ENCODE data around the gene STX17. TPM values are rescaled to one million over a fixed set of nuclear protein-coding genes. Genes with fewer than 3 reads are reported as not detected.
"Not testable (repeated sequence)": the region's sequence is repeated elsewhere in the genome, so short reads cannot be mapped to it uniquely, and the experiment has no call there.

STX17 gene
- 16.4 and 21.4 TPM in 2 replicates for total RNA-seq (2014; rRNA removed; shearing (Covaris generic); ENCODE audit: low replicate concordance)

DNA sequence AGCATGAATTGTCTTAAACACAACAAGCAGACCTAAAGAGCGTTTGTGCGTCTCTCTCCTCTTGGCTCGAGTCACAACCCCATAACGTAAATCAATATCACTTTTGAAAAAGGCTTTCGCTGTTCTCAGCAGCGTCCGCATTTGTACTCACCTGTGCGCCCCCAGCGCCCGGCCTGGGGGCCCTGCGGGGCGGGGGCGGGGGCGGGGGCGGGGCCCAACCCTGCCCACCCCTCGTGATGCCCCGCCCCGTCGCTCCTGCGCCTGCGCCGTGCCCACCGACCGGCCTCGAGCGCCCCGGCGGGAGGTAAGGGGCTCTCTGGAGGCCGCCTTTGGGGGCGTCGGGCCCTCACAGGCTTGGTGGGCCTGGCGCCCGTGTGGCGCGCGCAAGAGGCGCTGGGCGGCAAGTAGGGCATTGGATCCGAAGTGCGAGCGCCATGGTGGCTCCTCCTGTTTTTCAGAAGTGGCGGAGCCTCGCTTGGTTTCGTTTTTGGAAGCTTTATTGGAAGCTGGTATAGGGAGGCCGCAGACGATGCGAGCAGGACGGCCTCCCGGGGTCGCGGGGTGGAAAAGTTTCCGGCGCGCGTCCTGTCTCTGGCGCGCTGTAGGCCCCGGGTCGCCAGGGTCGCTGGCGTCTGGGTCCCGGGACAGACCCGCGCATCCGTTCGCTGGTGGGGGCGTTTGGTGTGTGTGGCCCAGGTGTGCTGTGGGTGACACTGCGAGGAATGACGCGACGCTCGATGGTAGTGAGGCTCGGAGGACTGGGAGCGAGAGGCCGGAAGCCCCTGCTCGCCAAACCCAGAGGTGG, at the start of gene STX17:
Gene STX17 (plus strand): TSS at position 252 of the 805 bp plus-strand sequence. CDS start 8,586 bp downstream, outside the sequence.
- Histone ChIP-seq H3K4me3 (ENCODE audit: low read length) (peak within 1 kb of the TSS; percentile 89), H4K20me1 (ENCODE audit: insufficient read depth, low read depth, low read length) (0 out of 2 replicates have a peak, but pooled peaks cover 3% of the 10 kb centered on the region), H3K27ac (ENCODE audit: low read length) (no peak within 1 kb of the TSS), H2AFZ (ENCODE audit: low read length) (peak within 1 kb of the TSS; percentile 95), H3K36me3 (ENCODE audit: insufficient read depth, low read length) (no peaks in the 10 kb centered on the region), H3K9me3 (ENCODE audit: low read length) (no peaks in the 10 kb centered on the region), H3K9me2 (replicated peaks; ENCODE audit: insufficient read depth, low read length) (no peaks in the 10 kb centered on the region), H3K4me1 (ENCODE audit: low read length) (peaks cover 17% of the 10 kb centered on the region), H3K4me2 (ENCODE audit: low read depth, low read length, poor library complexity, severe bottlenecking) (peak within 1 kb of the TSS; percentile 96), H3K79me2 (ENCODE audit: low read length) (peaks cover 10% of the 10 kb centered on the region; the same call in 1 of the 2 replicates), H3K9ac (ENCODE audit: low read length) (peak within 1 kb of the TSS; percentile 86), H3K27me3 (ENCODE audit: low read length) (no peaks in the 10 kb centered on the region)
- DNase-seq = peak; percentile 87

DNA sequence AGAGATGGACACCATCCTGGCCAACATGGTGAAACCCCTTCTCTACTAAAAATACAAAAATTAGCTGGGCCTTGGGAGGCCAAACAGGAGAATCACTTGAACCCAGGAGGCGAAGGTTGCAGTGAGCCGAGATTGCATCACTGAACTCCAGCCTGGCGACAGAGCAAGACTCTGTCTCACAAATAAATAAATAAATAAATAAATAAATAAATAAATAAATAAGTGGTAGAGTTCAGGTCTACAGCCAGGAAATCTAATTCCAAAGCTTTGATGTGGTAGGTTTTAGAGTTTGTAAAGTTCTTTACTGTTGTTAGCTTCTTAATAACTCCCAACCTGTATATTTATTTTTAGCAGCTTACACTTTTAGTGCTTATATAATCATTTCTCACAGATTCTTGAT, 48.9 kb upstream of the STX17 start:
- H3K27ac ChIP-seq (ENCODE audit: low read length); H3K36me3 ChIP-seq (ENCODE audit: insufficient read depth, low read length); H3K79me2 ChIP-seq (ENCODE audit: low read length); H3K4me1 ChIP-seq (ENCODE audit: low read length); H4K20me1 ChIP-seq (ENCODE audit: insufficient read depth, low read depth, low read length); H3K9me3 ChIP-seq (ENCODE audit: low read length); H3K27me3 ChIP-seq (ENCODE audit: low read length); H2AFZ ChIP-seq (ENCODE audit: low read length); DNase-seq; H3K9ac ChIP-seq (ENCODE audit: low read length); H3K4me2 ChIP-seq (ENCODE audit: low read depth, low read length, poor library complexity, severe bottlenecking); H3K4me3 ChIP-seq (ENCODE audit: low read length); H3K9me2 ChIP-seq (replicated peaks; ENCODE audit: insufficient read depth, low read length): not testable (repeated sequence)

DNA sequence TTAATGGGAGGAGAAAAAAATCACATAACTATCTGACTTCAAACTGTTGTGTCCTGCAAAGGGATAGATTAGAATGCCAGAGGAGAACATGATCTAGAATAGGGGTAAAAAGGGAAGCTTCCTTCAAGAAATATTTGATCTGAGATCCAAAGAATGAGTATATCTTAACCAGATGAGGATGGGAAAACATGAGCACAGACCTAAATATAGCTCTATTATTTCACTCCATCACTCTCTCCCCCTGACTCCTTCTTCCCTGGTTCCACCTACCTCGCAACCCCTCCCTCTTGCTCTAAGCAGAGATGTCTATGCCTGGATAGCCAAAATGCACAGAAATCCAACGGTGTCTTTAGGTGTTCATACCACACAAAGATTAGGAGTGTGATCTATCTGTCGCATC, 48.4 kb upstream of the STX17 start:
- Histone ChIP-seq H3K4me1 (ENCODE audit: low read length) (no peaks in the 10 kb centered on the region), H3K27me3 (ENCODE audit: low read length) (no peaks in the 10 kb centered on the region; the same call in 1 of the 2 replicates), H4K20me1 (ENCODE audit: insufficient read depth, low read depth, low read length) (no peaks in the 10 kb centered on the region), H3K36me3 (ENCODE audit: insufficient read depth, low read length) (no peaks in the 10 kb centered on the region), H3K27ac (ENCODE audit: low read length) (no peak overlapping the region), H3K9me2 (replicated peaks; ENCODE audit: insufficient read depth, low read length) (no peaks in the 10 kb centered on the region), H3K9me3 (ENCODE audit: low read length) (no peaks in the 10 kb centered on the region), H3K4me2 (ENCODE audit: low read depth, low read length, poor library complexity, severe bottlenecking) (no peak overlapping the region), H3K9ac (ENCODE audit: low read length) (no peak overlapping the region), H3K4me3 (ENCODE audit: low read length) (no peak overlapping the region), H3K79me2 (ENCODE audit: low read length) (no peaks in the 10 kb centered on the region), H2AFZ (ENCODE audit: low read length) (no peak overlapping the region)
- no peak for DNase-seq

DNA sequence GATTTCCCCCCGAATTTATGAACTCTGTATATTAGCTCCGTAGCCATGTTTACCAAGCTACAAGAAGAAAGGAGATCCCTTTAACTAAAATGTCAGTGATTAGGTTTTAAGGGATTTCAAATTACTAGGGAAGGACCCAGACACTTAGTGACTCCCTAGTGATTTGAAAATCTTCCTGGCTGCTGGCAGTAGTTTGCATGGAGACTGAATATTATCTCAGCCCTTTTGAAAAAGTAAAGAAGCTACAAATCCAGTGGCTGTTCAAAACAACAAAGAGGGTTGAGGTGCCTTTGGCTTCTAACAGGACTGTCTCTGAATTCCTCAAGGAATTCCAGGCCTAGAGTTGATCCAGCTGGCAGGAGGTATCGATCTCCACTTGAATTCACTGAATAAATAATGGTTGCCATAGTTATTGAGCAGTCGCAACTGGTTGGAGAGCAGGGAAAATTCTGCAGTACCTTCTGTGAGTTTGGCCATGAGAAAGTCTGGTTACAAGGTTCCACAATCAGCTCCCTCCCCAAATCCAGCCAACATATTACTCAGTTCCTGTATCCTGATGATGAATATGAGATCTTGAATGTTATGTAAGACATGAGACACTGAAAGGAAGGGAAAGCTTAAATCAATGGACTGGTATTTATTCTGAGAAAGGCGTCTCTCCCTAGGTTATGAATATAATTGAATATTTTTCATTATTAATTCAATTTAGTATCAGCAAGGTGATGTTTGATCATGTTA, 47.0 kb upstream of the STX17 start:
- Histone ChIP-seq H3K9me3 (ENCODE audit: low read length) (no peaks in the 10 kb centered on the region), H3K36me3 (ENCODE audit: insufficient read depth, low read length) (no peaks in the 10 kb centered on the region), H4K20me1 (ENCODE audit: insufficient read depth, low read depth, low read length) (no peaks in the 10 kb centered on the region), H3K27ac (ENCODE audit: low read length) (no peak overlapping the region), H3K4me1 (ENCODE audit: low read length) (no peaks in the 10 kb centered on the region), H3K27me3 (ENCODE audit: low read length) (no peaks in the 10 kb centered on the region; the same call in 1 of the 2 replicates), H2AFZ (ENCODE audit: low read length) (no peak overlapping the region), H3K4me3 (ENCODE audit: low read length) (no peak overlapping the region), H3K79me2 (ENCODE audit: low read length) (no peaks in the 10 kb centered on the region), H3K9me2 (replicated peaks; ENCODE audit: insufficient read depth, low read length) (no peaks in the 10 kb centered on the region), H3K4me2 (ENCODE audit: low read depth, low read length, poor library complexity, severe bottlenecking) (no peak overlapping the region), H3K9ac (ENCODE audit: low read length) (no peak overlapping the region)
- no peak for DNase-seq

DNA sequence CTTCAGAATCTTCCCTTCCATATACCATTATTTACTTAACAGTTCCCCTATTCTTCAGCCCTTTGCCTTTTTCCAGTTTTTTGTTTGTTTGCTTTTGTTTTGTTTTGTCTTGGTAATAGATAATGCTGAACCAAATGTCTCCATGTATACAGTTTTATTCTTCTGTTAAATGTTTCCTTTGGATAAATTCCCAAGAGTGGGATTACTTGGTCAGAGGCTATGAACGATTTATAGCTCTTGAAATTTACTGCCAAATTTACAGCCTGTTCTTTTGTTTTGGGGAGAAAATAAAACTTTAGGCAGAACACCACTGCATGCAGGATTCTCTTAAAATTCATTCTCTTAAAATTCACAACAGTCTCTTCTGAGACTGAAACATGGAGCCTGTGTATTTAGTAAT, 46.2 kb upstream of the STX17 start:
- Histone ChIP-seq H3K27me3 (ENCODE audit: low read length) (no peaks in the 10 kb centered on the region; the same call in 1 of the 2 replicates), H3K9ac (ENCODE audit: low read length) (no peak overlapping the region), H3K9me3 (ENCODE audit: low read length) (no peaks in the 10 kb centered on the region), H3K27ac (ENCODE audit: low read length) (no peak overlapping the region), H3K79me2 (ENCODE audit: low read length) (no peaks in the 10 kb centered on the region), H4K20me1 (ENCODE audit: insufficient read depth, low read depth, low read length) (no peaks in the 10 kb centered on the region), H3K9me2 (replicated peaks; ENCODE audit: insufficient read depth, low read length) (no peaks in the 10 kb centered on the region), H3K36me3 (ENCODE audit: insufficient read depth, low read length) (no peaks in the 10 kb centered on the region), H3K4me1 (ENCODE audit: low read length) (no peaks in the 10 kb centered on the region), H3K4me2 (ENCODE audit: low read depth, low read length, poor library complexity, severe bottlenecking) (no peak overlapping the region), H2AFZ (ENCODE audit: low read length) (no peak overlapping the region), H3K4me3 (ENCODE audit: low read length) (no peak overlapping the region)
- no peak for DNase-seq

DNA sequence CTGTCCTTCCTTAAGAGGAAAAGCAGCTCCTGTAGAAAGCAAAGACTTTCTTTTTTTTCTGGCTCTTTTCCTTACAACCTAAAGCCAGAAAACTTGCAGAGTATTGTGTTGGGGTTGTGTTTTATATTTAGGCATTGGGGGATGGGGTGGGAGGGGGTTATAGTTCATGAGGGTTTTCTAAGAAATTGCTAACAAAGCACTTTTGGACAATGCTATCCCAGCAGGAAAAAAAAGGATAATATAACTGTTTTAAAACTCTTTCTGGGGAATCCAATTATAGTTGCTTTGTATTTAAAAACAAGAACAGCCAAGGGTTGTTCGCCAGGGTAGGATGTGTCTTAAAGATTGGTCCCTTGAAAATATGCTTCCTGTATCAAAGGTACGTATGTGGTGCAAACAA, 42.5 kb upstream of the STX17 start:
- Histone ChIP-seq H2AFZ (ENCODE audit: low read length) (no peak overlapping the region), H3K9me3 (ENCODE audit: low read length) (no peaks in the 10 kb centered on the region), H3K9me2 (replicated peaks; ENCODE audit: insufficient read depth, low read length) (no peaks in the 10 kb centered on the region), H3K4me1 (ENCODE audit: low read length) (no peaks in the 10 kb centered on the region), H3K4me3 (ENCODE audit: low read length) (no peak overlapping the region), H3K36me3 (ENCODE audit: insufficient read depth, low read length) (no peaks in the 10 kb centered on the region), H3K27me3 (ENCODE audit: low read length) (no peaks in the 10 kb centered on the region; the same call in 1 of the 2 replicates), H3K9ac (ENCODE audit: low read length) (no peak overlapping the region), H4K20me1 (ENCODE audit: insufficient read depth, low read depth, low read length) (no peaks in the 10 kb centered on the region), H3K79me2 (ENCODE audit: low read length) (no peaks in the 10 kb centered on the region), H3K27ac (ENCODE audit: low read length) (no peak overlapping the region), H3K4me2 (ENCODE audit: low read depth, low read length, poor library complexity, severe bottlenecking) (no peak overlapping the region)
- no peak for DNase-seq

DNA sequence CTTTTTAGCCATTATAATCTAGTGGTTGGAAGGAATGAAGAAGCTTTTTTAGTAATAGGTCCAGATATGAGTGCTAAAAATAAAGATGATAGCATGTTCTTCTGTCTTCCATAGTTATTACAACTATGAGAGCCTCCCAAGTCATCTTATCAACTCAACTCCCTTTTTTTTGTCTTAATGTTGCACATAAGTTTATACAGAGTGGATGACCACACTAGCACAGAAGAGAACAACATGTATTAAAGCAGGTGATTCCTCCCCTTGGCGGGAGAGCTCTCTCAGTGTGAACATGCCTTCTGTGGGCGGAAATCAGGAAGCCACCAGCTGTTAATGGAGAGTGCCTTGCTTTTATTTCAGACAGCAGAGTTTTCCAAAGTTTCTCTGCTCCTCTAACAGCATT, 40.1 kb upstream of the STX17 start:
- H3K4me2 ChIP-seq (ENCODE audit: low read depth, low read length, poor library complexity, severe bottlenecking) = no peak overlapping the region
- H3K79me2 ChIP-seq (ENCODE audit: low read length) = no peaks in the 10 kb centered on the region
- H4K20me1 ChIP-seq (ENCODE audit: insufficient read depth, low read depth, low read length) = no peaks in the 10 kb centered on the region
- no peak overlapping the region for H2AFZ ChIP-seq (ENCODE audit: low read length)
- DNase-seq = no peak
- H3K27ac ChIP-seq (ENCODE audit: low read length) = no peak overlapping the region
- no peaks in the 10 kb centered on the region for H3K27me3 ChIP-seq (ENCODE audit: low read length)
- H3K36me3 ChIP-seq (ENCODE audit: insufficient read depth, low read length) = no peaks in the 10 kb centered on the region
- no peak overlapping the region for H3K9ac ChIP-seq (ENCODE audit: low read length)
- H3K4me3 ChIP-seq (ENCODE audit: low read length) = no peak overlapping the region
- H3K9me3 ChIP-seq (ENCODE audit: low read length) = no peaks in the 10 kb centered on the region
- no peaks in the 10 kb centered on the region for H3K4me1 ChIP-seq (ENCODE audit: low read length)
- no peaks in the 10 kb centered on the region for H3K9me2 ChIP-seq (replicated peaks; ENCODE audit: insufficient read depth, low read length)

DNA sequence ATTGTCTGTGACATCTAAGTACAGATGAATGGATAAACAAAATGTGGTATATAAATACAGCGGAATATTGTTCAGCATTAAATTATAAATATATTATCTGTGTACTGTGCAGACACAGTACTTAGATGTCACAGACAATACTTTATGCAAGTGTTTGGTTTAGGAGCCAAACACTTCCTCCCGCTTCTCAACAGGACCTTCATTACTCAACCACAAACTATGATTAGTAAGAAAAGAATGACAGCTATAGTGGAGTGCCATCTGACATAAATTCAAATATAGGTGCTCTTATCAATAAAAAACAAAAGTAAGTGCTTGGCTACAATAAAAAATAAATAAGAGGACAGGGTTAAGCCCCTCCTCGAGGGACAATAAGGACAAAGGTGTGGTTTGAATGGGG, 38.9 kb upstream of the STX17 start:
- Histone ChIP-seq H3K36me3 (ENCODE audit: insufficient read depth, low read length) (no peaks in the 10 kb centered on the region), H3K9me3 (ENCODE audit: low read length) (no peaks in the 10 kb centered on the region), H2AFZ (ENCODE audit: low read length) (no peak overlapping the region), H3K4me1 (ENCODE audit: low read length) (no peaks in the 10 kb centered on the region), H3K79me2 (ENCODE audit: low read length) (no peaks in the 10 kb centered on the region), H3K4me3 (ENCODE audit: low read length) (no peak overlapping the region), H3K27ac (ENCODE audit: low read length) (no peak overlapping the region), H4K20me1 (ENCODE audit: insufficient read depth, low read depth, low read length) (no peaks in the 10 kb centered on the region), H3K4me2 (ENCODE audit: low read depth, low read length, poor library complexity, severe bottlenecking) (no peak overlapping the region), H3K27me3 (ENCODE audit: low read length) (no peaks in the 10 kb centered on the region), H3K9me2 (replicated peaks; ENCODE audit: insufficient read depth, low read length) (no peaks in the 10 kb centered on the region), H3K9ac (ENCODE audit: low read length) (no peak overlapping the region)
- DNase-seq = no peak

All from Karpas-422 (cell line).